Breast epithelium (tissue), 4 donors: Measurements from ENCODE around the gene MFAP2. TPM values are rescaled to one million over a fixed set of nuclear protein-coding genes. Genes with fewer than 3 reads are reported as not detected.

ENCODE experiments used
- DNase-seq, 2 donors: peaks; one replicate each; pipeline ENCODE4 v3.0.0-alpha.2; 2019; ENCODE audit warnings: low spot score in 2 of 2
- H3K27ac ChIP-seq, 2 donors: fragments of 200-600 bp; sonication (generic) in 1 of 2; one replicate each; pipeline ENCODE4 v1.5.1; 2016 to 2019; ENCODE audit warnings: mild to moderate bottlenecking in 1 of 2
- H3K27me3 ChIP-seq, 2 donors: fragments of 200-600 bp; sonication (generic) in 1 of 2; one replicate each; pipeline versions ENCODE4 v1.5.1 to v1.6.0; 2017 to 2019; ENCODE audit warnings: control low read depth in 1 of 2, mild to moderate bottlenecking in 1 of 2
- H3K36me3 ChIP-seq: fragments of 200-600 bp; one replicate; pipeline ENCODE4 v1.5.1; 2019
- H3K4me1 ChIP-seq, 2 donors: fragments of 200-600 bp; sonication (generic); one replicate each; pipeline ENCODE4 v1.5.1; 2016 to 2019; ENCODE audit warnings: control low read depth in 1 of 2
- H3K4me3 ChIP-seq, 3 donors: fragments of 200-600 bp; sonication (generic); 1 replicate in 2 of 3; 2 replicates in 1 of 3; pipeline ENCODE4 v1.5.1; 2016 to 2019; ENCODE audit warnings: mild to moderate bottlenecking in 3 of 3, moderate library complexity in 2 of 3
- H3K9me3 ChIP-seq, 2 donors: fragments of 200-600 bp; sonication (generic) in 1 of 2; one replicate each; pipeline ENCODE4 v1.5.1; 2016 to 2019; ENCODE audit warnings: control low read depth in 1 of 2
- POLR2A ChIP-seq: fragments of 450-650 bp; IDR thresholded peaks from one replicate; pipeline ENCODE4 v1.6.1; 2016; ENCODE audit warnings: antibody characterized with exemption, mild to moderate bottlenecking, moderate library complexity
- POLR2AphosphoS5 ChIP-seq, 3 donors: sonication (generic); formaldehyde crosslinking; IDR thresholded peaks; one replicate each; pipeline ENCODE4 v1.6.1; 2017; ENCODE audit warnings: antibody characterized with exemption in 3 of 3
- intact Hi-C: fragments of 100-400 bp; cut with DNase I; formaldehyde crosslinking; loops from one replicate; pipeline ENCODE4 v1.15.1; 2023; ENCODE audit warnings: low total_unique reads
- total RNA-seq, 3 donors: library from RNA; depleted of rRNA; stranded (reverse); fragments of >200 nt; gene quantifications; one replicate each; pipeline ENCODE4 v1.1.0, GENCODE V29; 2016
- TF ChIP-seq, protein P1 (sequence below), 3 donors: fragments of 450-650 bp; IDR thresholded peaks; one replicate each; pipeline ENCODE4 v1.5.1; 2016 to 2017; ENCODE audit warnings: antibody characterized with exemption in 3 of 3, mild to moderate bottlenecking in 3 of 3, moderate library complexity in 3 of 3

MFAP2 gene
- total RNA-seq, 3 donors from 2014 or later, result 4.5 to 40.2 (median 10.8) TPM

GRCh38 chr1:17008208-17008855, 27.9 kb upstream of the MFAP2 start:
- no peaks in the 10 kb centered on the region for H3K27me3 ChIP-seq
- no peak overlapping the region for H3K4me3 ChIP-seq
- no peaks in the 10 kb centered on the region for H3K9me3 ChIP-seq
- intact Hi-C loops, result no loop called here
- peaks cover 12 to 14% of the 10 kb centered on the region in 2 donors for H3K4me1 ChIP-seq
- DNase-seq, result no peak
- no peak overlapping the region for H3K27ac ChIP-seq
- TF ChIP-seq POLR2A (no peak), POLR2AphosphoS5 (IDR thresholded peaks at IDR 0.05) (no peak)
- TF ChIP-seq, protein P1, sequence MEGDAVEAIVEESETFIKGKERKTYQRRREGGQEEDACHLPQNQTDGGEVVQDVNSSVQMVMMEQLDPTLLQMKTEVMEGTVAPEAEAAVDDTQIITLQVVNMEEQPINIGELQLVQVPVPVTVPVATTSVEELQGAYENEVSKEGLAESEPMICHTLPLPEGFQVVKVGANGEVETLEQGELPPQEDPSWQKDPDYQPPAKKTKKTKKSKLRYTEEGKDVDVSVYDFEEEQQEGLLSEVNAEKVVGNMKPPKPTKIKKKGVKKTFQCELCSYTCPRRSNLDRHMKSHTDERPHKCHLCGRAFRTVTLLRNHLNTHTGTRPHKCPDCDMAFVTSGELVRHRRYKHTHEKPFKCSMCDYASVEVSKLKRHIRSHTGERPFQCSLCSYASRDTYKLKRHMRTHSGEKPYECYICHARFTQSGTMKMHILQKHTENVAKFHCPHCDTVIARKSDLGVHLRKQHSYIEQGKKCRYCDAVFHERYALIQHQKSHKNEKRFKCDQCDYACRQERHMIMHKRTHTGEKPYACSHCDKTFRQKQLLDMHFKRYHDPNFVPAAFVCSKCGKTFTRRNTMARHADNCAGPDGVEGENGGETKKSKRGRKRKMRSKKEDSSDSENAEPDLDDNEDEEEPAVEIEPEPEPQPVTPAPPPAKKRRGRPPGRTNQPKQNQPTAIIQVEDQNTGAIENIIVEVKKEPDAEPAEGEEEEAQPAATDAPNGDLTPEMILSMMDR (IDR thresholded peaks at IDR 0.05), result no peak
- H3K36me3 ChIP-seq, result no peaks in the 10 kb centered on the region

DNA sequence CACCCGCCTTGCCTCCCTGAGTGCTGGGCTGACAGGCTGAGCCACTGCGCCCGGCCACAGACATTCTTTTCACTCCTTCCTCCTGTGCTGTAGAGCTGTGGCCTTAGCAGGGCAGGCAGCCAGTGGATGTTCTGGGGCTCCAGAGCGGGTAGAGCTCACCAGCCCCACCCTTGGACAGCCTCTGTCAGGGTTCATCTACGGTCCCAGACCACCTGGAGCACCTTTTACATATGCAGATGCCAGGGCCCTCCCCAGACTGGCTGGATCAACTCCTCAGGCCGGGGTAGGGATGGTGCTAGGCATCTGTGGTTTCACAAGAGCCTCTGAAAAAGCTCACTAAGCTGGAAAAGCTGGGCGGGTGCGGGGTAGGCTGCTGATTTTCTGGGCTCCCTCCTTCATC, 26.7 kb upstream of the MFAP2 start:
- H3K27me3 ChIP-seq, result no peaks in the 10 kb centered on the region
- no peak for TF ChIP-seq POLR2A
- TF ChIP-seq POLR2AphosphoS5 (IDR thresholded peaks at IDR 0.05), result no peak
- TF ChIP-seq, protein P1 (IDR thresholded peaks at IDR 0.05), result no peak
- no peak for DNase-seq
- no peaks in the 10 kb centered on the region for H3K36me3 ChIP-seq
- intact Hi-C loops, result no loop called here
- H3K4me3 ChIP-seq, result no peak overlapping the region
- no peaks in the 10 kb centered on the region for H3K9me3 ChIP-seq
- H3K4me1 ChIP-seq, result peaks cover 10 to 12% of the 10 kb centered on the region in 2 donors
- H3K27ac ChIP-seq, result no peak overlapping the region

GRCh38 chr1:17005365-17005740, 24.9 kb upstream of the MFAP2 start:
- DNase-seq, result no peak
- TF ChIP-seq, protein P1 (IDR thresholded peaks at IDR 0.05), result no peak
- TF ChIP-seq POLR2AphosphoS5 (IDR thresholded peaks at IDR 0.05) (no peak), POLR2A (no peak)
- Histone ChIP-seq H3K27ac (no peak overlapping the region), H3K36me3 (no peaks in the 10 kb centered on the region), H3K9me3 (no peaks in the 10 kb centered on the region), H3K4me3 (no peak overlapping the region), H3K27me3 (no peaks in the 10 kb centered on the region), H3K4me1 (peaks cover 0 to 4% of the 10 kb centered on the region in 2 donors)
- intact Hi-C loops, result no loop called here

GRCh38 chr1:17004466-17005364, 24.3 kb upstream of the MFAP2 start:
- no peak overlapping the region for H3K4me3 ChIP-seq
- no peak for DNase-seq
- intact Hi-C loops, result no loop called here
- no peaks in the 10 kb centered on the region for H3K27me3 ChIP-seq
- no peaks in the 10 kb centered on the region for H3K36me3 ChIP-seq
- no peaks in the 10 kb centered on the region for H3K9me3 ChIP-seq
- H3K27ac ChIP-seq, result no peak overlapping the region
- H3K4me1 ChIP-seq, result no peaks in the 10 kb centered on the region
- no peak for TF ChIP-seq POLR2AphosphoS5 (IDR thresholded peaks at IDR 0.05)

- H3K36me3 ChIP-seq, result no peaks in the 10 kb centered on the region
- H3K27ac ChIP-seq, result no peak overlapping the region
- TF ChIP-seq POLR2AphosphoS5 (IDR thresholded peaks at IDR 0.05) (no peak), POLR2A (no peak)
- TF ChIP-seq, protein P1 (IDR thresholded peaks at IDR 0.05), result no peak
- no peaks in the 10 kb centered on the region for H3K4me1 ChIP-seq
- H3K9me3 ChIP-seq, result no peaks in the 10 kb centered on the region
- H3K4me3 ChIP-seq, result no peak overlapping the region
- intact Hi-C loops, result no loop called here
- no peaks in the 10 kb centered on the region for H3K27me3 ChIP-seq
- no peak for DNase-seq
Observed at GRCh38 chr1:17002524-17002902, 22.1 kb upstream of the MFAP2 start.
